ENCODE data around the gene CAV2. TPM values are rescaled to one million over a fixed set of nuclear protein-coding genes. Genes with fewer than 3 reads are reported as not detected.
"Not testable (repeated sequence)": the region's sequence is repeated elsewhere in the genome, so short reads cannot be mapped to it uniquely, and the experiment has no call there.

CAV2 gene
- total RNA-seq, 2 experiments from 2014 or later: not detected

DNA sequence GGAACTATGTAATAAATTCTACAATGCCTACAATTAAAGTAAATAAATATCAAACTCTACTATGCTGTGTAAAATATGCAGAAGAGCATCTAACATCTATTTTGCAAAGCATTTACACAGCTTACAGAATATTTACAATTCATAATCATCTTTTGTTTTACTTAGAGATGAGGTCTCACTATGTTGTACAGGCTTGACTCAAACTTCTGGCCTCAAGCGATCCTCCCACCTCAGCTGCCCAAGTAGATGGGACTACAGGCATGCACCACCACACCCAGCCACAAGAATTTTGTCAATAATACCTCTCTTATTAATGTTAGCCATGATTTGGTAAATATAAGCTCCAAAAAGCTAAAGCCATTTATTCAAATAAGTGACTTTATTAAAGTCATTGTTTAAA is 21.9 kb upstream of the CAV2 start:
- TF ChIP-seq, protein P1, sequence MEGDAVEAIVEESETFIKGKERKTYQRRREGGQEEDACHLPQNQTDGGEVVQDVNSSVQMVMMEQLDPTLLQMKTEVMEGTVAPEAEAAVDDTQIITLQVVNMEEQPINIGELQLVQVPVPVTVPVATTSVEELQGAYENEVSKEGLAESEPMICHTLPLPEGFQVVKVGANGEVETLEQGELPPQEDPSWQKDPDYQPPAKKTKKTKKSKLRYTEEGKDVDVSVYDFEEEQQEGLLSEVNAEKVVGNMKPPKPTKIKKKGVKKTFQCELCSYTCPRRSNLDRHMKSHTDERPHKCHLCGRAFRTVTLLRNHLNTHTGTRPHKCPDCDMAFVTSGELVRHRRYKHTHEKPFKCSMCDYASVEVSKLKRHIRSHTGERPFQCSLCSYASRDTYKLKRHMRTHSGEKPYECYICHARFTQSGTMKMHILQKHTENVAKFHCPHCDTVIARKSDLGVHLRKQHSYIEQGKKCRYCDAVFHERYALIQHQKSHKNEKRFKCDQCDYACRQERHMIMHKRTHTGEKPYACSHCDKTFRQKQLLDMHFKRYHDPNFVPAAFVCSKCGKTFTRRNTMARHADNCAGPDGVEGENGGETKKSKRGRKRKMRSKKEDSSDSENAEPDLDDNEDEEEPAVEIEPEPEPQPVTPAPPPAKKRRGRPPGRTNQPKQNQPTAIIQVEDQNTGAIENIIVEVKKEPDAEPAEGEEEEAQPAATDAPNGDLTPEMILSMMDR (conservative IDR thresholded peaks at IDR 0.05; ENCODE audit: low read length): no peak
- TF ChIP-seq EZH2phosphoT487 (IDR thresholded peaks at IDR 0.05; ENCODE audit: borderline replicate concordance, low read depth, low read length): no peak
- ChIA-PET POLR2A (interaction anchor here (0.6 kb wide), 2 partner anchors 21 to 23 kb away, joined by 3 read pairs; no protein-coding TSS in a partner anchor), CTCF (ENCODE audit: unreplicated experiment) (no interaction called here)
- intact Hi-C loops (cut with micrococcal nuclease; ENCODE audit: unreplicated experiment): no loop called here
- Histone ChIP-seq H3K79me2 (ENCODE audit: insufficient read depth, low read depth, low read length) (no peaks in the 10 kb centered on the region), H3K36me3 (ENCODE audit: insufficient read depth, low read length) (no peaks in the 10 kb centered on the region), H3K4me2 (ENCODE audit: low read length) (no peak overlapping the region), H3K4me1 (ENCODE audit: insufficient read depth, low read length, poor library complexity, severe bottlenecking) (no peaks in the 10 kb centered on the region), H3K4me3 (ENCODE audit: low read depth, low read length, poor library complexity, severe bottlenecking) (no peak overlapping the region), H3K9me2 (ENCODE audit: insufficient read depth, low read length) (no peaks in the 10 kb centered on the region), H2AFZ (ENCODE audit: low read length) (no peak overlapping the region), H3K27ac (ENCODE audit: low read depth, low read length, poor library complexity, severe bottlenecking) (no peak overlapping the region), H3K9me3 (ENCODE audit: low read length) (no peaks in the 10 kb centered on the region), H4K20me1 (ENCODE audit: insufficient read depth, low read length) (no peaks in the 10 kb centered on the region)
- no peak for DNase-seq (ENCODE audit: low spot score)
- BruUV-seq (replicated peaks): no TSS peak

DNA sequence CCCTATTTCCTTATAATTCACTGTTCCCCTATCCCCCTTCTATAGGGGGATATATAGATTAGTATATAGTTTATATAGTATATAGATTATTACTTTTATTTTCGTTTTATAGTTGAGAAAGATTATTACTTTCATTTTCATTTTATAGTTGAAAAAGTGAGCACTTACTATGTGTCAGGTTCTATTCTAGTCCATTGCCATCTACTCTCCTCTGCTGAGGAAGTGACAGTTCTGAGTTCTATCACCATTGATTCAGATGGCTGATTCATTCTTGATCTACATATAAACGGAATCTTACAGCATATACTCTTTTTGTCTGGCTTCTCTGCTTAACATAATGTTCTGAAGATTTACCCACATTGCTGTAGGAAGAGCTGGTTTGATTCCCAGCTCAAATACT is 20.7 kb upstream of the CAV2 start:
- H3K4me1 ChIP-seq (ENCODE audit: insufficient read depth, low read length, poor library complexity, severe bottlenecking): no peaks in the 10 kb centered on the region
- H3K4me3 ChIP-seq (ENCODE audit: low read depth, low read length, poor library complexity, severe bottlenecking): no peak overlapping the region
- ChIA-PET POLR2A (no interaction called here), CTCF (ENCODE audit: unreplicated experiment) (no interaction called here)
- H3K9me3 ChIP-seq (ENCODE audit: low read length): no peaks in the 10 kb centered on the region
- DNase-seq (ENCODE audit: low spot score): no peak
- H4K20me1 ChIP-seq (ENCODE audit: insufficient read depth, low read length): no peaks in the 10 kb centered on the region
- no peak overlapping the region for H3K27ac ChIP-seq (ENCODE audit: low read depth, low read length, poor library complexity, severe bottlenecking)
- no peak overlapping the region for H3K4me2 ChIP-seq (ENCODE audit: low read length)
- BruUV-seq (replicated peaks): no TSS peak
- H2AFZ ChIP-seq (ENCODE audit: low read length): no peak overlapping the region
- H3K9me2 ChIP-seq (ENCODE audit: insufficient read depth, low read length): no peaks in the 10 kb centered on the region
- no peak for TF ChIP-seq EZH2phosphoT487 (IDR thresholded peaks at IDR 0.05; ENCODE audit: borderline replicate concordance, low read depth, low read length)
- TF ChIP-seq, protein P1 (conservative IDR thresholded peaks at IDR 0.05; ENCODE audit: low read length): no peak
- H3K36me3 ChIP-seq (ENCODE audit: insufficient read depth, low read length): no peaks in the 10 kb centered on the region
- no peaks in the 10 kb centered on the region for H3K79me2 ChIP-seq (ENCODE audit: insufficient read depth, low read depth, low read length)
- intact Hi-C loops (cut with micrococcal nuclease; ENCODE audit: unreplicated experiment): no loop called here

DNA sequence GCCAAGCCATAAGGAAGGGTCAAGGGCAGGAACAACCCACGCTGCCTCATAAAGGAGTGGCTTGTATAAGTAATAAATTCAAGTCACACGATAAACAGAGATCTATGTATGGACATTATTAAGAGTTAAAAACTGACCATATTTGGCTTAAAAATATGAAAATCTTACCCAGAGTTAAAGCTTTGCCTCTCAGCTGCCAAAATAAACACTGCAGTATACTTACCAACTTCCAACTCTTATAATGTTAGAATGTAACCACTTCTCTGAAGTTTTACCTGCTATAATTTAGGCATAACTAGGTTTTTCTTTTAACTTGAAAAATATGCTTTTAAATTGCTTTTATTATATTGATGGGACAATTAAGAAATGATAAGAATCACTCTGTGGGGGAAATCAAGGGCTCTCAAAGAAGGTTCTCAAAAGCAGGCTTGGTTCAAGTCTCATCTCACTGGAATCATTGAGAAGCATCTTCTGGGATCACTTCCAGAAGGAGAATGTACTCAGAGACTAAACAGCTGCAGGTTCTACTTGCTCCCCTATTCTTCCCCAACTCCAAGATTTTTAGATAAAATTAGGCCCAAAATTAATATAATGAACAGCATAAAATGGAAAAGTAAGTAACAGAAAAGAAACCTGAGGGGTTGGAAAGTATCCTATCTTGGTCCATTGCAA is 16.1 kb upstream of the CAV2 start:
- no peaks in the 10 kb centered on the region for H3K9me3 ChIP-seq (ENCODE audit: low read length)
- no peaks in the 10 kb centered on the region for H3K79me2 ChIP-seq (ENCODE audit: insufficient read depth, low read depth, low read length)
- H3K4me1 ChIP-seq (ENCODE audit: insufficient read depth, low read length, poor library complexity, severe bottlenecking): no peaks in the 10 kb centered on the region
- H2AFZ ChIP-seq (ENCODE audit: low read length): no peak overlapping the region
- H3K4me2 ChIP-seq (ENCODE audit: low read length): no peak overlapping the region
- no TSS peak for BruUV-seq (replicated peaks)
- H3K36me3 ChIP-seq (ENCODE audit: insufficient read depth, low read length): no peaks in the 10 kb centered on the region
- ChIA-PET POLR2A (no interaction called here), CTCF (ENCODE audit: unreplicated experiment) (no interaction called here)
- no peak for TF ChIP-seq EZH2phosphoT487 (IDR thresholded peaks at IDR 0.05; ENCODE audit: borderline replicate concordance, low read depth, low read length)
- TF ChIP-seq, protein P1 (conservative IDR thresholded peaks at IDR 0.05; ENCODE audit: low read length): no peak
- H4K20me1 ChIP-seq (ENCODE audit: insufficient read depth, low read length): no peaks in the 10 kb centered on the region
- intact Hi-C loops (cut with micrococcal nuclease; ENCODE audit: unreplicated experiment): no loop called here
- no peak for DNase-seq (ENCODE audit: low spot score)
- H3K4me3 ChIP-seq (ENCODE audit: low read depth, low read length, poor library complexity, severe bottlenecking): no peak overlapping the region
- H3K9me2 ChIP-seq (ENCODE audit: insufficient read depth, low read length): no peaks in the 10 kb centered on the region
- H3K27ac ChIP-seq (ENCODE audit: low read depth, low read length, poor library complexity, severe bottlenecking): no peak overlapping the region

DNA sequence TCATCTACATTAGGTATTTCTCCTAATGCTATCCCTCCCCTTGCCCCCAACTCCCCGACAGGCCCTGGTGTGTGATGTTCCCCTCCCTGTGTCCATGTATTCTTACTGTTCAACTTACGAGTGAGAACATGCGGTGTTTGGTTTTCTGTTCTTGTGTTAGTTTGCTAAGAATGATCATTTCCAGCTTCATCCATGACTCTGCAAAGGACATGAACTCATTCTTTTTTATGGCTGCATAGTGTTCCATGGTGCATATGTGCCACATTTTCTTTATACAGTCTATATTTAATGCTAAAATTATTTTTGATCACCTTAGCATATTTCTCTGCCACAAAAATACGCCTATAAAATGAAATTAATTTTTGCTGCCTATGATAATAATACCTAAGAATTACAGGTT is 15.1 kb upstream of the CAV2 start:
- DNase-seq (ENCODE audit: low spot score); H3K9me3 ChIP-seq (ENCODE audit: low read length); intact Hi-C loops (cut with micrococcal nuclease; ENCODE audit: unreplicated experiment); CTCF ChIA-PET (ENCODE audit: unreplicated experiment); BruUV-seq (replicated peaks); H2AFZ ChIP-seq (ENCODE audit: low read length); H3K27ac ChIP-seq (ENCODE audit: low read depth, low read length, poor library complexity, severe bottlenecking); H3K9me2 ChIP-seq (ENCODE audit: insufficient read depth, low read length); H3K4me2 ChIP-seq (ENCODE audit: low read length); H3K4me1 ChIP-seq (ENCODE audit: insufficient read depth, low read length, poor library complexity, severe bottlenecking); H3K79me2 ChIP-seq (ENCODE audit: insufficient read depth, low read depth, low read length); H3K36me3 ChIP-seq (ENCODE audit: insufficient read depth, low read length); H3K4me3 ChIP-seq (ENCODE audit: low read depth, low read length, poor library complexity, severe bottlenecking); H4K20me1 ChIP-seq (ENCODE audit: insufficient read depth, low read length): not testable (repeated sequence)
- POLR2A ChIA-PET: interaction anchor here (0.6 kb wide), 1 partner anchor 34 kb away, joined by 4 read pairs; no protein-coding TSS in a partner anchor
